ENCODE data around the gene UBE2V1.

The UBE2V1 gene

DNA sequence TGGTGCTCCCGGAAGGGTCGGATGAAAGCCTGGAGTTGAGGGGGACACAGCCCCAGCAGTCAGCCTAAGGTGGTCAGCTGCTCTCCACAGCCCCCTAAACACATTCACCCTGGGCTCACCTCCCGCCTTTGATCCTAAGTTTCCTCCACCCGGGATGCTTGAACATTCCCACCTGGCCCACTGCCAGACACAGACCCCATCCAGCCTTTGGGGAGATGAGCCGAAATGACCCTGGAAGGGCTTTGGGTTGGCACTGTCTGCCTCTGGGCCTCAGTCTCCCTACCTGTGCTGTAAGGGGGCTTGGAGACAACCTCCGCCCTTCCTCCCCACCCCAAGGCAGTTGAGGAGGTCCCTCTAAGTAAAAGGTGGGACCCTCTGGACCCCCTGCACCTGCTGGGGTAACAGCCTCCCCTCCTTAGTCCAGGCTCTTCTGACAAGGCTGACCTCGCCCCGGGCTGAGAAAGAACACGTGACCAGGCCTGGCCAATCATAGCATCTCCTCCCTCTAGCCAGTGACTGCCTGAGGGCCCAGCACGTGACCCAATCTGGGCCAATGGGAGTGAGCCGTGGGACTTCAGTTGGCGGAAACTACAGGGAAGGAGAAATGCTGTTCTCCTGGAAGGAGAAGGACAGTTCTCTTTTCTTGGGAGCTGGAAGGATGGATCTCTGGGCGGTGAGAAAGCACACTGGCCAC, 16.9 kb upstream of the UBE2V1 start:
- no peak for TF ChIP-seq POLR2A (IDR thresholded peaks at IDR 0.05; ENCODE audit: low read depth, low read length)
- DNase-seq (ENCODE audit: insufficient read length, low spot score) = no peak
- no peak for FAIRE-seq

- no peak for DNase-seq (ENCODE audit: insufficient read length, low spot score)
- TF ChIP-seq POLR2A (IDR thresholded peaks at IDR 0.05; ENCODE audit: low read depth, low read length) = no peak
- FAIRE-seq = no peak
Measured at GRCh38 chr20:50128520-50128905, 15.6 kb upstream of the UBE2V1 start.

DNA sequence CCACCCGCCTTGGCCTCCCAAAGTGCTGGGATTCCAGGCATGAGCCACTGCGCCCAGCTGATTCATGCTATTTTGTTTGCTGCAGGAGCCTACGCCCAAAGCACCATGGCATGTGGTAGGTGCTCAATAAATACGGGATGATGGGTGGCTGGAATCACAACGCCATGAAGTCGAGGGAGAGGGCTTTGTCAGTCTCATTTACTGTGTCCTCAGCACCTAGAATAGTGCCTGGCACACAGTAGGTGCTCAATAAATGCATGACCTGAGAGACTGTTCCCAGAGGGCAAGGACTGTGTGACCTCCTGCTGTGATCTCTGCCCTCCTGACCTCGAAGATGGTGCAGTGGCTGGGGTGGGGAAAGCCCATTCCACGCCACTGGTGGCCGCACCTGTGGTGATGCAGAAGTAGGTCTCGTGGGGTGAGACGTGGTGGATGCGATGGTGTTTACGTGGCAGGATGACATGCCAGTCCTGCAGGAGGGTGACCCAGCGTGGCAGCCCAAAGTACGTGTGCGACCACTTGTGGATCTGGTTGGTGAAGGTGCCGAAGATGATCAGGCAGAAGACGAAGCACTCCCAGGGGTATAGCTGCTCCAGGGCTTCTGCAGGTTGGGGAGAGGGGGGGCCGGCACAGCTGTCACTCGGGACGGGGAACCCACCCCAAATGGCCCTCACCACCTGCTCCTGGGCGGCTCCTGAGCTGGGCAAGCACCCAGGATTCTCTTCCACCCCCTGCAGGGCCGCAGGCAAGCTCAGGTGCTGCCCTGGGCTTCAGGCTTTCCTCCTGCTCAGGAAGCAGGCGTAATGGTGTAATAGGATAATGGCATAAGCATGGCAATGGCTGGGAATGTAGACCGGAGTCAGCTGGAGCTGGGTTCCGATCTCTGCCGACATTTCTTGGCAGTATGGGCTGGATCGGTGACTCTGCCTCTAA, 14.9 kb upstream of the UBE2V1 start:
- no peak for TF ChIP-seq POLR2A (IDR thresholded peaks at IDR 0.05; ENCODE audit: low read depth, low read length)
- FAIRE-seq = no peak
- no peak for DNase-seq (ENCODE audit: insufficient read length, low spot score)

DNA sequence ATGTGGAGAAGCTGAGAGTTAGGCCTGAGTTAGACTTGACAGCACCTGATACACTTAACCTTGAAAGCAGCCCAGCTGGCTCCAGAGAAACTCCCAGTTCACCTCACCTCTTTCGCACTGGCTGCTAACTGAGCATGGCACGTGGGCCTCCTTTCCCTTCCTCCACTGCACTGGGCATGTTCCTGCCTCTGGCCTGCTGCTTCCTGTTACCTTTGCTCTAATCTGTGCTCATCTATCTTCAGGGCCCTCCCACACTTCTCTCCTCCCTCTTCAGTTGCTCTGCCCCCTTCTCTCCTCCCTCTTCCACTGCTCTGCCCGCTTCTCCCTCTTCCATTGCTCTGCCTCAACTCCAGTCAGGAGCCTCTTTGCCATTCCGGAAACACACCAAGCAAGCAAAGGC, 13.7 kb upstream of the UBE2V1 start:
- TF ChIP-seq POLR2A (IDR thresholded peaks at IDR 0.05; ENCODE audit: low read depth, low read length) = no peak
- FAIRE-seq (no peak), DNase-seq (ENCODE audit: insufficient read length, low spot score) (no peak)

DNA sequence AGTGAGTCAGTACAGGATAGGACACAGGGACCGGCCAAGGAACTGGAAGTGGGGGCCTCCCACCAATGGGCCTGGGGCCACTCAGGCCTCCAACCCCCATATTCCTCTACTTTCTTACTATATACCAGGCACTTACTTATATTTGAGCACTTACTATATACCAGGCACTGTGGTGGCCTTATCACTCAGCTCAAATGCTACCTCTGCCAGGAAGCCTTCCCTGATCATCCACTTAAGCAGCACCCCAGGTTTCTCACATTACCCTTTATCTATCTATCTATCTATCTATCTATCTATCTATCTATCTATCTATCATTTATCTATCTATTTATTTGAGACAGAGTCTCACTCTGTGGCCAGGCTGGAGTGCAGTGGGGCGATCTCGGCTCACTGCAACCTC, 12.3 kb upstream of the UBE2V1 start:
- FAIRE-seq (no peak), DNase-seq (ENCODE audit: insufficient read length, low spot score) (no peak)
- no peak for TF ChIP-seq POLR2A (IDR thresholded peaks at IDR 0.05; ENCODE audit: low read depth, low read length)

DNA sequence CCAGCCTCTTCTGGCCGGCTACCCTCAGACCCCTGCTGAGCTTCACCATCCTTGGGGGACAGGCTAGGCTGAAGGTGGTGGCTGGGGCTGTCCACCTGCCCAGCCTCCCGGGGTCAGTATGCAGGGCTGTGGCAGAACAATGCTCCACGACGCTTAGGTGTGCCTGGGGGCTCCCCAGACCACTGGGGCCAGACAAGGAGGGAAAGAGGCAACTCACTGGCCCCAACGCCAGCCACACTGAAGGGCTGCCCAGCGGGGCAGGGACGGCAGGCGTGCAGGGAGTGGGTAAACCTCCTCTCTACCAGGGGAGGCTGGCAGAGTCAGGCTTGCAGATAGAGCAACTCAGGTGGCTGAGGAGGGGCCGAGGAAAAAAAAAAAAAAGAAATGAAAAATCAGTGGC, 11.5 kb upstream of the UBE2V1 start:
- no peak for TF ChIP-seq POLR2A (IDR thresholded peaks at IDR 0.05; ENCODE audit: low read depth, low read length)
- no peak for FAIRE-seq
- no peak for DNase-seq (ENCODE audit: insufficient read length, low spot score)

DNA sequence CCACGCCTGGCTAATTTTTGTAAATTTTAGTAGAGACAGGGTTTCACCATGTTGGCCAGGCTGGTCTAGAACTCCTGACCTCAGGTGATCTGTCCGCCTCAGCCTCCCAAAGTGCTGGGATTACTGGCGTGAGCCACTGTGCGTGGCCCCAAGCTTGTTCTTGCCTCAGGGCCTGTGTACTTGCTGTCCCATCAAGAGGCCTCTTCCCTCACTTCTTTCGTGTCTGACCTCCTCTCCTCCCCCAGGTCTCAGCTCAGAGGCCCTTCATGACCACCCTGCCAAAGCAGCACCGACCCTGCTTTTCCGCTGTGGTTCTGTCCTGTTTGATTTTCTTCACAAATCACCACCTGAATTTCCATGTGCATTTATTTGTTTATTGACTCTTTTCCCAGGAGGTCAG, 10.5 kb upstream of the UBE2V1 start:
- no peak for TF ChIP-seq POLR2A (IDR thresholded peaks at IDR 0.05; ENCODE audit: low read depth, low read length)
- DNase-seq (ENCODE audit: insufficient read length, low spot score) (no peak), FAIRE-seq (no peak)

GRCh38 chr20:50122763-50123162, 9.8 kb upstream of the UBE2V1 start:
- no peak for FAIRE-seq
- no peak for DNase-seq (ENCODE audit: insufficient read length, low spot score)
- TF ChIP-seq POLR2A (IDR thresholded peaks at IDR 0.05; ENCODE audit: low read depth, low read length) = no peak

DNA sequence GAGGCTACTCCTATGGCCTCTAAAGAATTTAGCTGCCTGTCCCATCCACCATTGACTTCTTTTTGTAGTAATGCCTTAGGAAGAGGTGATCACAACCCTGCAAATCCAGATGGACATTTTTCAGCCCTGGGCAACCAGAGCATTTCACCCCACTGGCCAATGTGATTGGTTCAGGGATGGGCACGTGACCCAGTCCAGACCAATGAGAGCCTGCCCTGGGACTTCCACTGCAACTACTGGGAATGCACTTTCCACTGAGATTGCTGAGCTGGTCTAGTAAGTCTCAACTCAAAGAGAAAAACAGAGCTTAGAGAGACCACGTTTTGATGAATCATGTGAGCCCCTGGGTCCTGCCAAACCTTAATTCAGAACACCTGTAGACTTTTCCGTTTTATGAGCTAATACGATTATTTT, 8.9 kb upstream of the UBE2V1 start:
- FAIRE-seq = no peak
- DNase-seq (ENCODE audit: insufficient read length, low spot score) = peak; percentile 49
- no peak for TF ChIP-seq POLR2A (IDR thresholded peaks at IDR 0.05; ENCODE audit: low read depth, low read length)

DNA sequence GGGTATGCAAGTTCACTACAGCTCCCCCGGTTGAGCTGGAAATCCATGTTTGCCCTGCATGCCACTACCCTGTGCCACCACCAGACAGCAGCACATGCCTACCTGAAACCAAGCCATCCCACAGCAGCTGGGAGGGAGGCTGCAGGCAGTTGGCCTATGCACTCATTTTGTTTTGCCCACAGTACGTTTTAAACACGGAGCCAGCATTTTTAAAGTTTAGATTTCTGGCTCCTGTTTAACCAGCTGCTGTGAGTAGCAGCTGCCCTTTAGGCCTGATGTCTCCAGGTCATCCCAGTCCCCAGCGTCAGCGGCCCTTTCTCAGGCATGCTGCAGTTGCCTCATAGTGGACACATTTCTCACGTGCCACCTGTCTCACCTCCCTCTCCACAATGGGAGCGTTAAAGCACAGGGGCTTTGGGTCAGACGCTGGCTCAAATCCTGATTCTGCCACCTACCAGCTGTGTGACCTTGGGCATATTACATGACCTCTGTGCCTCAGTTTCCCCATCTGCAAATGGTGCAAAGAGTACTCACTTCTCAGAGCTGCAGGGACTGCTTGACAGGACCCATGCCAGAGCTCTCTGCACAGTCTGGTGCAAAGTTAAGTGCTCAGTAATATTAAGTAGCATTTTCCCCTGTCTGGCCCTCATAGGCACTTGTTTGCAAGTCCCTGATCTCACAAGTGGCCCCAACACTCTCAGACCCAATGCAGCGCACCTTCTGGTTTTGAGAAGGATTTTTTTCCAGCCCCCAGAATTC, 8.2 kb upstream of the UBE2V1 start:
- no peak for TF ChIP-seq POLR2A (IDR thresholded peaks at IDR 0.05; ENCODE audit: low read depth, low read length)
- FAIRE-seq (no peak), DNase-seq (ENCODE audit: insufficient read length, low spot score) (peak; percentile 63)

DNA sequence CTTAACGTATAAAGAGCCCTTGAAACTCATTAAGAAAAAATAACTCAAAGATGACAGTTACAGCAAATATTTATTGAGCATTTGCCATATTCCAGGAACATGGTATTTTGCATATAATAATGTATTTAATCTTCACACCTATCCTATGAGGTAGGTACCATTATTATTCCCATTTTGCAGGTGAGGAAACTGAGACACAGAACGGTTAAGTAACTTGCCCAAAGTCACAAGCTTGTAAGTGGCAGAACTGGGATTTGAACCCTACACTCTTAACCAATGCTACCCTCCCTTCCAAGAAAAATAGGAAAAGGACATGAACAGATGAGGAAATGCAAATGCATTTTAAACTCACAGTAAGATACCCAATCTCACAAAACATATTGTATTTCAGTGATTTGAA, 5.3 kb upstream of the UBE2V1 start:
- no peak for DNase-seq (ENCODE audit: insufficient read length, low spot score)
- no peak for TF ChIP-seq POLR2A (IDR thresholded peaks at IDR 0.05; ENCODE audit: low read depth, low read length)
- no peak for FAIRE-seq

DNA sequence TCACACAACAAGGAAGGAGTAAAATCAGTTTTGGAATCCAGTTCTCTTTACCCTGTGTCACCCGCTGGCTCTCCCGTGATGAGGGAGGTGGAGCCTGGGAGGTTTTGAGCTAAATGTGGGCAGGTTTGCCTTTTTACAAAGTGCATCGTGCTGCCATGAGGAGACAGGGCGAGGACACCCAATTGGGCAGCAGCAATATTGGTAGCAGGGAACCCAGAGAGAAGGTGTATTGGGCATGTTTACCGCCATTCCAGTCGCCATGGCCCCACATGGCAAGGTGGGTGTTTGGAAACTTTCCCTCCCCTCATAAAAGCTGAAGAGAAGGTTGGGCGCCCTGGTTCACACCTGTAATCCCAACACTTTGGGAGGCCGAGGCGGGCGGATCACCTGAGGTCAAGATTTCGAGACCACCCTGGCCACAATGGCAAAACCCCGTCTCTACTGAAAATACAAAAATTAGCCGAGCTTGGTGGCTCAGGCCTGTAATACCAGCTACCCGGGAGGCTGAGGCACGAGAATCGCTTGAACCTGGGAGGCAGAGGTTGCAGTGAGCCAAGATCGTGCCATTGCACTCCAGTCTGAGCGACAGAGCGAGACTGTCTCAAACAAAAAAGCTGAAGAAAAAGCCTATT, 3.5 kb upstream of the UBE2V1 start:
- TF ChIP-seq POLR2A (IDR thresholded peaks at IDR 0.05; ENCODE audit: low read depth, low read length) = no peak
- FAIRE-seq (no peak), DNase-seq (ENCODE audit: insufficient read length, low spot score) (no peak)

GRCh38 chr20:50115591-50116367, 2.8 kb upstream of the UBE2V1 start:
- DNase-seq (ENCODE audit: insufficient read length, low spot score) (peak; percentile 81), FAIRE-seq (peak; percentile 74)
- TF ChIP-seq POLR2A (IDR thresholded peaks at IDR 0.05; ENCODE audit: low read depth, low read length) = peak; percentile 60
